Activated T-cell treated with anti-CD3 and anti-CD28 coated beads, Interleukin-2, amount 50 U/mL, for 1 hour (primary cell): ENCODE data around the gene ACTL10.

Experiments
- DNase-seq: peaks from one replicate; pipeline ENCODE4 v3.0.0-alpha.2; 2020

Gene ACTL10

DNA sequence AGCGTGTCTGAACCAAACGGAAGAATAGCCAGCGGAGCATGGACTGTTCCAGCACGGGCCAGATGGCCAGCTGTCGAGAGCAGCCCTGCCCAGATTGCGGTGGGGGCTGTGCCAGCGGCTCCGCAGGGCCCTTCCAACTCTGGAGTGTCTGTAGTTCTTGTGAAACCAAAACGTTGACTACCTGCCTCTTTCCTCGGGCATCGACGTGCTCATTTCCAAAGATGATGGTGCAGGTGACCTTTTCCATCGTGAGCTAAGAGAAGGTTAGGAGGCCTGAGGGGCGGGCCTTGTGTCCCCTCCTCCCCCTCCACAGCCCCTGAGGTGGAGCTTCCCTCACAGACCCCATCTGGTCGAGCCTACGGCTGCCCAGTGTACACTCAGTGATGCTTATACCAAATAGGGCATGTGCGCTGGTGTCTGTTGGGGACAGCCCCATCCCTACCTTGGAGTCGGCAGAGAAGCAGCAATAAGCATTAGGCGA, 17.5 kb upstream of the ACTL10 start:
- DNase-seq: no peak

DNA sequence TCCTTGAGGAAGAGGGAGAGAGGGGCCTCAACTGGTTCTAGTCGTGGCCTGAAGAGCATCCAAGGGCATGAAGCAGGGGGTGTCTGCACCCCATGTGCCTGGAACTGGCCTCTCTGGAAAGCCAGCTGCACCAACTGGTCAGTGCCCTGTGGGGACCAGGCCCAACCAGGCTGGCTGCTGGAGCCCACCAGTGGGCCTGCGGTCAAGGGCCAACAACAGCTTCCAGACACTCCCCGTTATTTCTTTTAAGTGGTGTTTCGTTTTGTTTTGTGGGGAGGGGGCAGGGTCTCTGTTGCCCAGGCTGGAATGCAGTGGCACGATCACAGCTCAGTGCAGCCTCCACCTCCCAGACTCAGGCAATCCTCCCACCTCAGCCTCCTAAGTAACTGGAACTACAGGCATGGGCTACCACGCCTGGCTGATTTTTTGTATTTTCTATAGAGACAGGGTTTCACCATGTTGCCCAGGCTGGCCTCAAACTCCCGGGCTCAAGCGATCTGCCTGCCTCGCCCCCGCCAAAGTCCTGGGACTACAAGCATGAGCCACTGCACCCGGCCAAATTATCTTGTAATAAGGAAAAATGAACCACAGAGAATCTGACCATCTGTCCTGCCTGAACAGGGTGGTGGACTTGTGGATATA, 16.5 kb upstream of the ACTL10 start:
- no peak for DNase-seq

DNA sequence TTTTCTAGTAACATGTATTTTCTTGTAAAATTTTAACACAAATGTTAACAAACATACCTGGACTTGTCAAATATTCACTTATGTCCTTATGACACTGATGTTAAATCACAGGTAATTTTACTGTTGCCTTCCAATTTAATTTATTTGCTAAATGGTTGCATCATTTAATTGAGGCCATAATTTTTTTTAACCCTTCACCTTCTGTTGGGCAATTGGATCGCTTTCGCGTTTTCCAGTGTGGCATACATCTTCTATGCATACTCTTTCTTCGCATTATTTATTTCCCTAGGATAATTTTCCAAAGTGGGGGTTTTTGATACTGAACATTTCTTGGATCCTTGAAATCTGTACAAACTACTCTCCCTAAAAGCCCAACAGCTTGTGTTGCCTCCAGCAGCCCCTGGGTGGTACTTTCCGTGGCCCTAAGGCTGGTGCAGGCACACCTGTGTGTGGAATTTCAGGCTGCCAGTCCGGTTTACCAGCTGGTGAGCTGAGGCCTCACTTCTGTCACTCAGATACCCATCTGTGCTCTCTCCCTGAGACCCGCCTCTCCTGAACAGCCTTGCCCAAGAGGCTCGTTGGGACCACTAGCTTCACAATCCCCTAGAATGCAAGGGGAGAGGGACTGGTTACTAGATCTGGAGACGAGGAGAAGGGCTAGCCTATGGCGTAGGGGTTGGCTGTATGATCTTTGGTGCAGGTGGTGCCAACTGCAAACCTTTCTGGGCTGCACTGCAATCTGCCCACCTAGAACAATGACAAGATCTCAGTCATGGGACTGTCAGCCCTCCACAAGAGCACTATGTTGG, 15.8 kb upstream of the ACTL10 start:
- DNase-seq: no peak

DNA sequence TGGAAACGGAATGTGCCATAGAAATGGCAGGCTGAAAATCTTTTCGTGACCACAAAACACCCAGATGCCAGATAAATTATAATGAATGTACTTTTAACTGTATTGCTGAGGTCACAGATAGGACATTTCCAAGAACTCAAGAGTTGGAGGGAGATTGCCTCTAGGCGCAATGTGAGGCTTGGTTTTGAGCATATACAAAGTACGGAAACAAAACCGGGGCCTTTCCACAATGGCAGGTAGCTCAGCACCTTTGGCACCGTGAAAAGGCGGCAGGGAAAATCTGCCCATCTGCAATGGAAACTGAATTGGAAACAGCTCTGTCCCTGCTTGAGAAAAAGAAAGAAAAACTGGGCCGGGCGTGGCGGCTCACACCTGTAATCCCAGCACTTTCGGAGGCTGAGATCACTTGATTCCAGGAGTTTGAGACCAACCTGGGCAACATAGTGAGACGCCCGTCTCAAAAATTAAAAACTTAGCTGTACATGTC, 15.1 kb upstream of the ACTL10 start:
- no peak for DNase-seq

DNA sequence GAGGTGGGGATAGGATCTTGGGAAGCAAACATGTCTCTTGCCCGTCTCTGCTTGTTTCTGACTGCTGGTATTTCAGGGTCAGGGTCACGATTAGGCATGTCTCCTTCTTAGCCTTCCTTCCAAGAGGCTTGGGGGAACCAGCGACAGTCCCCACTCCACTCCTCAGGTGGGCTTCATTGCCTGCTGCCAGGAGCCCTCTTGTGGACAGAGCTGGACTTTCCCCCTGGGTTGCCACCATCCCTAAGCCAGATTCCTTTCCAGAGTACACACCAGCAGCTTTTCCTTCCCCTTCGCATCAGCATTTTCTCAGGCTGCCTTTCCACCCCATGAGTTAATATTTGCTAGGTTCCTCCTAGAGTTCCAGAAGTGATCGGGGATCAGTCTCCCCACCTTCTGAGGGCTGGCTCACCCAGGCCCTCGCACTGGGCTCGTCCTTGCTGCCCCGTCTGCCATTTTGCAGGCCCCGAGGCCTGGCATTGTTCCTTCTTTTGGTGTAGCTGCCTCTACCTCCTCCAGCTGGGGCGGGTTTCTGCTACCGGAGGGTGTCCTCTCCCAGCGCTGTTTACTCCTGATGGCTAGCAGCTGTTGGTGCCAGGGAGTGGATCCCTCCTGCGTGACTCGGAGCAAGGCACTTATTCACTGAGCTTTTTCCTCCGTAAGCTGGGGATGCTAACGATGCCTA, 13.4 kb upstream of the ACTL10 start:
- DNase-seq: peak; percentile 51

DNA sequence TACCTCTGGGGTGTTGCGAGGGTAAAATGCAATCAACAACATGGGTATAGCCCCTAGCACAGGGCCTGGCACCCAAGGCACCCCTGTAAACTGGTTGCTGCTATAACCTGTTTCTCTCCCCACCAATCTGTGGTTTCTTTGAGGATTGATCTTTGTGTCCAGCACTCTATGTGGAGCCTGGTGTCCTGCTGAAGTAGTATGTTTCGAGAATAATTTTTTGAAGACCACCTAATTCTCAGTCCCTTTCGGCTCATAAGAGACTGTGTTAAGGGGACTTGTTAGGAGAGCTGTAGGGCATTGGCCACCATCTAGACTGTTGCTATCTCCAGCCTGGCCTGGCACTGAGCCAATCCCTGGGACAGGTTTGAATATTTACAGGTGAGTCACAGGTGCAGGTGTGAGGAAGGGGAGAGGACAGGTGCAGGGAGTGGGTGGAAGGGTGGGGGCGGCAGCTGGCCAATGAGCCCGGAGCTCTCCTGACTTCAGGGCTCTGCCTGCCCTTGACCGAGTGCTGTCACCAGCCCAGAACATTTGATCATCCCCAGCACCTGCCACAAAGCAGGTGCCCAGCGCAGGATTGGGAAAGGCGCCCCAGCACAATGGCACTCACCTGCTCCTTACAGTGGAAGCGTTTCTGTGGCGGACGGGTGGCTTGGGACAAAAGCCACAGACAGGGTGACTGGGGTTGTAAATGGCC, 12.7 kb upstream of the ACTL10 start:
- no peak for DNase-seq

DNA sequence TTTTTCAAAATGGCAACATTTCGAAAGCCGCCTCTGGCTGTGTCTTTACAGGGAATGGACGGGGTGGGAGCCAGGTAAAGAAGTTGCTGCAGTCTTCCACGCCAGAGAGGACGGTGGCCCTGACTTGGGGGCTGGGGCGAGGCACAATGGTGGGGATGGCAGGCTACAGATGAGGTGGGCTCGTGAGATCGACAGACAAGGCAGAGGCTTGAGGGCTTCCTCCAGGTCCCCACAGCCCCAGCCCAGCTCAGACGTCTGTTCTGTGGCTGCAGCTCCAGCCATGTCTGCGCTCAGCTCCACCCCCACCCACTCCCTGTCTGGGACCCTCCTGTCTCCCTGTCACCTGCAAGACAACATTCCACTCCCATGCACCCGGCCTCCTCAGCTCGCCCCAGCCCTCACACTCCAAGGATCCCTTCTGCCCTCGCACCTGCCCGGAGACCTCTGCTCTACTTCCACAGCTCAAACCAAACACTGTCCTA, 12.0 kb upstream of the ACTL10 start:
- no peak for DNase-seq

DNA sequence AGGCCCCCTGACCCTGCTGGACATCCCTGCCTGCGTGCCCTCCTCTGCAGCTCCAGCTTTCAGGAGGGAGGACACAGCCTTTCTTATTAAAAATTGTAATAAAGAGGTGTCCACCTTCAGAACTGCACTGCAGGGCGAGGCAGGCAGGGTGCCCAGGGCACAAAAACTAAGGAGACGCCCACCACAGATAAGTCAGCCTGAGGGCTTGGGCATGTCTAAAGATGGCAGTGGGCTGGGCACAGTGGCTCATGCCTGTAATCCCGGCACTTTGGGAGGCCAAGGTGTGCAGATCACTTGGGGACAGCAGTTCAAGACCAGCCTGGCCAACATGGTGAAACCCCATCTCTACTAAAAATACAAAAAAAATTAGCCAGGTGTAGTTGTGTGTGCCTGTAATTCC, 11.6 kb upstream of the ACTL10 start:
- no peak for DNase-seq

DNA sequence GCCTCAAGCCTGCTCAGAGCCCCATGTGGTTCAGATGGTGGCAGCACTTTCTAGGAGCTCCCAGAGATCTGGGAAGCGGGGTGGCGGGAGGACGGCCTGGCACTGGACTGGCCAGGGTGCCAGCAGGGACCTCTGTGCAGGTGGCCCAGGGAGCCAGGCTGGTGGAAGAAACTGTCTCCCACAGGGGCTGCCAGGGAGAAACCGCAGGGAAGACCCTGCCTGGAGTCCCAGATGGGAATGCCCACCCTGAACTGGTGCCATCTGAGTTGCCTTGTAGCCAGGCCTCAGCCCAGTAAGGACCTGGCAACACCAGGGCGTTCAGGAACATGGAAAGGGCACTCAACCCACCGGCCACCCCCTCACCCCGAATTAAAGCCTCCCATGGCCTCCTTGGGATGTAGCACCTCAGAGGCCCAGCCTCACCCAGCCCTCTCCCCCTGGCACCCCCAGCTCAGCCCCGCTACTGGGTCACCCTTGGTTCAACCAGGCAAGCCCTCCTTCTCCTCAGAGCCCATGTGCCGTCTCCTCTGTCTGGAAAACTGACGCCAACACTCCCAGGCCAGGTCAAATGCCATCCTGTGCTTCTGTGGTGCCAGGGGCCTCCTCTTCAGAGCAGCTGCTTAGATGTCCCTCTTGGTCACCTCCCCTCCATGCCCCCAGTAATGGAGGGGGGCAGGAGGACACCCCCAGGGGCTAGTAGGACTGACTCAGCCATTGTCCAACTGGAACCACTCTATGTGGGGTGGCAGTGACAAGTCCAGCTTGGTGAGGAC, 10.5 kb upstream of the ACTL10 start:
- peak; percentile 8 for DNase-seq

DNA sequence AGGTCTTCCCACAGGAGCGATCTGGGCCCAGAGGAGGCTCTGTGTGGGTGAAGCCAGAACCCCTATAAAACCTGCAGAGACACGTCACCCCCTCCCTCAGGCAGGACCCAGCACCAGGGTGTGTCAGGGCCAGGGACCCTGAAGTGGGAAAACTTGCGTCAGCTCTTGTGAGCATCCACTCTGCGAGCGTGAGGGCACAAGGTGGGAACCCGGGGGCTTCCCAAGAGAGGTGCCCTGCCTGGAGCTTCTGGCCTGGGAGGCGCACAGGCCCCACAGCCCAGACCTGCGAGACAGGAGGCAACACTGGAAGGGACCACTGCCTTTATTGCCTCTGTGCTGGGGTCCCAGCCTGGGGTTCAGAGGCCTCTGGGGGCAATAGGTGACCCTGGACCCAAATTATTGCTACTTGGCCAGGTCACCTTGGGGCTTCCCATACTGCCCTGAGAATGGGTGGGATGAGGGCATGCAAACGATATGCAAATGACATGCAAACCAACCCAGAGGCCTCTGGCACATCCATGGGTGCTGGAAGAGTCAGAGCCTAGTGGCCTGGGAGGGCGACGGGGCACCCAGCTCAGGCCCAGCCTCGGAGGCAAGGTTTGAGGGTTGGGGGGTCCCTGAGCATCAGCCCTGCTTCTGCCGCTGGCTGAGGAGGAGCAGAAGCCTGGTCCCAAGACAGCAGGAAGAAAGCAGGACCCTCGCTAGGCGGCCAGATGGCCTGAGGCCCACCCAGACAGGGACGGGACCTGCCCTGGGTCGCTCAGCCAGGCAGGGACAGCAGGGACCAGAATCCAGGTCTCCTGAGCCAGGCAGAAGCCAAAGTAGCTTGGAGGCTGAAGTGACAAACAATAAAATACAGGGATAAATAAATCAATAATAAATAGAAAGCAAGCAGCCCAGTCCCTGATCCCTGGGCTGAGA, 9.7 kb upstream of the ACTL10 start:
- peak; percentile 11 for DNase-seq

DNA sequence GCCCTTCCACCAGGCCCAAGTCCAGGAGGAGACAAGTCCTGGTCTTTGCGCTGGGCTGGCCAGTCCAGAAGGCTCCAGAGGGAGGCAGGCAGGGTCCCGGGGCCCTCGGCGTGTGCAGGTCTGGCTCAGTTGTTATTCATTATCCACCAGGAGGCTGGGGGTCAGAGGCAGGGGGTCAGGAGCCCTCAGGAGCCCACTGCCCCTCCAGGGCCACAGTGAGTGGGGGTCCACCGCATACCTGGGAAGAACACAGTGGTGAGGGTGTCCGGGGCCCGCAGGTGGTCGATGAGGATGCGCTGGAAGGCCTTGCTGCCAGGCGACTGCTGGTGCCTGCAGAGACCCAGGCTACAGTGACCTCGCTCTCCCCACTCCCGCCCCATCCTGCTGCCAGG, 9.0 kb upstream of the ACTL10 start:
- DNase-seq: no peak

DNA sequence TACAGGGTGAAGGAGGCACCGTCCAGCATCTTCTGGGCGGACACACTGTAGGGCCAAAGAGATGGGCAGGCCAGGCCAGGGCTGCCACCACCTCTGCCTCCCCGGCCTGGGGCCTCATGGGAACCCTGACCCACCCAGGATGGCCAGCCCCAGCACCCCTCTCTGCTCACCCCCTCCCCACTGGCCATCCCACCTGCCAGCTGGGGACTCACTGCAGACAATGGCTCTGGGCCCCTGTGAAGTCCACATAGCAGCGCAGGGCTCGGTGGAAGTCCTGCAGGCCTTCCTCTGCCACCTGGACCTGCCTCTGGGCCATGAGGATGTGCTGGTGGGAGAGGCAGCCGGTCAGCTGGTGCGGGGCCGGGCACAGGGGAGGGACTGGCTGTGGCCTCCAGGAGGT, 8.2 kb upstream of the ACTL10 start:
- DNase-seq: no peak

DNA sequence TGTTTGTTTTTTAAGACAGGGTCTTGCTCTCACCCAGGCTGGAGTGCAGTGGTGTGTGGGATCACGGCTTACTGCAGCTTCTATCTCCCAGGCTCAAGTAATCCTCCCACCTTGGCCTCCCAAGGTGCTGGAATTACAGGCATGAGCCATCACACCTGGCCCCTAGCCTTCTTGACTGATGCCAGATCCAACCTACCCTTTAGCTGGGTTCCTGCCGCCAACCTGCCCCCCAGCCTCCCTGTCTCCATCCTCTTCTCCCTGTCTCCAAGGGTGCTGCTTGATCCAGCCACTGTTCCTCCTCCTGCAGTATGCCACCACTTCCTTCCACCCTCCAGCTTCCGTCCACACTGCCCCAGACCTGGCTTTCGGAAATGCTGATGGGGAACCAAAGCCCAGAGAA, 7.8 kb upstream of the ACTL10 start:
- DNase-seq: no peak

DNA sequence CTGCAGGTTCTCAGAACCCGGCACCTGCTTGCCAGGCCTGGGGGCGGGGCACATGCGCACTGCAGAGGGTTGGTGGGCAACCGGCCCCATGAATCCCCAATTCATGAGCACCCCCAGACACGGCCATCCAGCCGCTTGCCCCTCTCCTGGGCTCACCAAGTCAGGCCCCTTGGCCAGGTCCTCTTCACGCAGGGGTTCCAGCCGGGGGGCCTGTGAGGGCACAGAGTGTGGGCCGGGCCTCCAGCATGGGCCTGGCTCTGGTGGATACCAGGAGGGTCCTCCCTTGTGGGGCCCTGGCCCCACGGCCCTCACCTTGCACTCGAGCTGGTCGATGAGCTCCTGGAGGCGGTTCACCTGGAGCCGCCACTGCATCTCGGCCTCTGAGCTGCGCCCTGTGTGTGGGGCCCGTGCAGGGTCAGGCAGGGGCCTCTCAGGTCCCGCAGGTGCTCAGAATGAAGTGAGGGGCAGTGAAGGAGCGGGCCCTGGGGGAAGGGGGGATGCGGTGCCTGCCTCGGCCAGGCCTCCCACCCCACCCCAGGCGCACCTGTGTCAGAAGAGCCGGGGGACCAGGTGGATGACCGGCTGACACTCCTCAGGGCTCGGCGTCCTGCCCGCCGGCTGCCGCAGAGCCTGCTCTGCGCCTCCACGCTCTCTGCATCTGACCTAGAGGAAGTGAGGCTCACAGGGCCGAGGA, 7.3 kb upstream of the ACTL10 start:
- DNase-seq: no peak

DNA sequence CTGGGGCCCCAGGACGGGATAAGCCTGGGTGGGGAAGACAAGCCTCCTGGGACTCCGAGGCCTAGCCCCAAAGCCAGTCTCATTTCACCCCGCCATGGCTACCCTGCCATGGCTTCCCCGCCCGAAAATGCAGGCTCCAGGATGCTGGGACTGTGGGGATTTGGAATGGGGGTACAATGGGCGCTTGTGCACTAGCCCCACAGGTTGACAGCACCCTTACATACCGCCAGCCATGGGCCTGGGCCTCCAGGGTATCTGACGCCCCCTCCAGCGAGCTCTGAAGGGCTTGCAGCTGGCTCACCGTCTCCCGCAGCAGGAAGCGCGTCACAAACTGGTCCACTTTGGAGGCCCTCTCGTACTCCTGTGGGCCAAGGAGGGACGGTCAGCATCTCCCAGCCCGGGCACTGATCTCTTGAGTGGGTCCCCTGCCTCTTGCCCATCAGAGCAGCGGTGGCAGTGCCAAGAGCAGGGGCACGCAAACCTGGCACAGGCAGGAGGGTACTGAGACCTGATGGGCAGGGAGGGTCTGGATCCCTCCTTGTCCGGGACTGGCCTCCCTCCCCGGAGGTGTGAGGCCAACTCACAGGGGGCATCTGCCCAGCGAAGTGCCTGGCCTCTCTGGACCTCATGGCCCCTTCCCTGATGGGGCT, 6.6 kb upstream of the ACTL10 start:
- DNase-seq: no peak

DNA sequence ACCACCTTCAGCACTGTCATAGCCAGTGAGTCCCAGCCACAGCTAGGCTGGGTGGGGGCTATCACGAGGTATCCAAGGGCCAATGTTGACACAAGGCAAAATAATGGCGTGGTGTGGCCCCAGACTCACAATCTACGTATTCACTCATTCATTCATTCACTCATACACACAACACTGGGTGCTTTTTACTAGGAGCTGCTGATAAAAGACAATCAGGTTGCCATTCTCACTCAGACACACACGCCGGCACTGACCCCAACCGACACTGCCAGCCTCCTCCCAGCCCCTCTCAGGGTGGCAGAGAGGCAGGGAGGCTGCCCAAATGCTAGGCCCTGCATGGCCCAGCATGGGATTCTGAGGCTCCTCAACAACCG, 6.1 kb upstream of the ACTL10 start:
- no peak for DNase-seq

DNA sequence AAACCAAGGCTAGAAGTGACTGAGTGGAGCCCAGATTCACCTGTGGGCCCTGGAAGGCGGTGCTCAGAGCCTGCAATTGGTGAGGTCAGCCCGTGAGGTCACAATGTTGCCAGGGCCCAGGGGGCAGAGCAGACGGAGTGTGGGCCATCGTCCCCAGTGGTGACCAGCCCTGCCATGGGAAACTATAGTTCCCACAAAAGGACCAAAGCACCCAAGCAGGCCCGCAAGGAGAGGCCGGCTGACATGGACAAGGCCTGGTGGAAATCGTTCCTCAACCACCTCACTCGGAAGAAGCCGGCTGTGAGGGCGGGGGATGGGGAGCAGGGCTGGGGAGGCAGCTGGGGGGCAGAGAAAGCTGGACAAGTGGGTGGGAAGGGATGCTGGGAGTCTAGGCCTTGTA, 4.6 kb upstream of the ACTL10 start, which contains the start of gene C20orf144:
Gene C20orf144 (plus strand): TSS at position 156 of the 400 bp plus-strand sequence. CDS start 19 bp downstream, at position 175.
- no peak for DNase-seq

DNA sequence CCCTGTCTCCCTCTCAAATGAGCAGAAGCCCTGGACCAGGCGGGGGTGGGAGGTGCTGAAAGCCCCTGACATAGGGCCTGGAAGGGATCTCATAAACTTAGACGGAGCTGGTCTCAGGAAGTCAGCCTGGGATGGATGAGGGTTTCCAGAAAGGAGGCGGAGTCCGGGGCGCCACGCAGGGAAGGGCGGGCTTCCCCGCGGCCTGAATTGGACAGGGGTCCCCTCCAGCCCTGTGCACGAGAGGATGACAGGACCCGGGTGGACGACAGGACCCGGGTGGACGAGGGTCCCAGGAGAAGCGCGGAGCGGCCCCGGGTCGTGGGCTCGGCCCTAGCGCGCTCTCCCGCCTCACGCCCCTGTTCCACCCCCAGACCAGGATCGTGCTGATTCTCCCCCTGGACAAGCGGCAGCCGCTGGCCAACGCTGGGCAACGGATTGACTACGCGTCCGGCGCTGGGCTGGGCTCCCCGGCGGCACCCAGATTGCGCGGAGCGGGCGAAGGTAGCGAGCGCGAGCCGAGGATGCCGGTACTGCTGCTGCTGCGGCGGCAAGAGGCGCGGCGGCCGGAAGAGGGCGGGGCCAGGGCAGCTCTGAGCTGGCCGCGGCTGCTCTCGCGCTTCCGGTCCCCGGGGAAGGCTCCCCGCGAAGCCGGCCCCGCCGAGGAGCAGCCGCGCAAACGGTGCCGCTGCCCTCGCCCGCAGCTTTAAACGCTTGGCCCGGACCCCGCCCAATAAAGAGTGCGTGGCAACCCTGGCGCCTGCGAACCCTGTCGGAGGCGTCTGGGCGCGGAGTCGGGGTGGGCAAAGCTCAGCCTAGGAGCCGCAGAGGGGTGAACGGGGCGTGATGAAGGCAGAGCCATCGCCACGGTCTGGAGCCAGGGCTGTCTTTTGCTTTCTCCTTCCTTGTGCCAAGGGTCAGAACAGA, 3.3 kb upstream of the ACTL10 start:
- peak; percentile 82 for DNase-seq
